Activated T-cell treated with anti-CD3 and anti-CD28 coated beads, Interleukin-2, amount 50 U/mL, for 72 hours (primary cell): Measurements from ENCODE around the gene NCLN. TPM values are rescaled to one million over a fixed set of nuclear protein-coding genes. Genes with fewer than 3 reads are reported as not detected.

Source experiments
- ATAC-seq, 2 donors: fragments of 150-1000 bp; cut with Tn5 transposase; replicated peaks in 1 of 2; 2 replicates each; pipeline ENCODE4 v1.10.0; 2021; ENCODE audit warnings: moderate library complexity in 2 of 2, mild to moderate bottlenecking in 1 of 2
- DNase-seq, 2 donors: peaks; one replicate each; pipeline ENCODE4 v3.0.0; 2021 to 2022; ENCODE audit warnings: mixed read lengths in 1 of 2
- H3K27ac Mint-ChIP-seq: one replicate; pipeline ENCODE4 v1.8.0; 2022; ENCODE audit warnings: mild to moderate bottlenecking, moderate library complexity, mixed read lengths
- H3K27me3 Mint-ChIP-seq: one replicate; pipeline ENCODE4 v1.8.0; 2022; ENCODE audit warnings: low read depth, mixed read lengths
- H3K36me3 Mint-ChIP-seq, 2 donors: one replicate each; pipeline ENCODE4 v1.8.0; 2022; ENCODE audit warnings: mixed read lengths in 2 of 2, mild to moderate bottlenecking in 1 of 2; ENCODE audit not compliant: insufficient read depth in 2 of 2
- H3K4me1 Mint-ChIP-seq: one replicate; pipeline ENCODE4 v1.8.0; 2022; ENCODE audit warnings: low read depth, mixed read lengths
- H3K4me3 Mint-ChIP-seq, 2 donors: one replicate each; pipeline ENCODE4 v1.8.0; 2022; ENCODE audit warnings: mild to moderate bottlenecking in 2 of 2, mixed read lengths in 2 of 2, moderate library complexity in 2 of 2
- H3K9me3 Mint-ChIP-seq, 2 donors: one replicate each; pipeline ENCODE4 v1.8.0; 2022; ENCODE audit warnings: mixed read lengths in 2 of 2
- total RNA-seq, 2 donors: library from RNA; stranded (reverse); gene quantifications; one replicate each; pipeline ENCODE4 v1.2.3, GENCODE V29; 2022

Gene NCLN
- total RNA-seq, 2 donors from 2014 or later: 35.0 to 38.7 TPM

GRCh38 chr19:3179739-3180293 is 5.9 kb upstream of the NCLN start:
- no peaks in the 10 kb centered on the region for H3K27me3 Mint-ChIP-seq
- peaks cover 48% of the 10 kb centered on the region for H3K4me1 Mint-ChIP-seq
- DNase-seq (peak; percentile 52 to 53), ATAC-seq (peak; percentile 43 to 47)
- peaks cover 5 to 13% of the 10 kb centered on the region in 2 donors for H3K36me3 Mint-ChIP-seq
- H3K27ac Mint-ChIP-seq: peak overlapping the region; percentile 94
- H3K4me3 Mint-ChIP-seq: peak overlapping the region; percentile 93
- no peaks in the 10 kb centered on the region for H3K9me3 Mint-ChIP-seq

GRCh38 chr19:3183721-3184641 is 1.7 kb upstream of the NCLN start:
- no peak for ATAC-seq
- Mint-ChIP-seq H3K27me3 (no peaks in the 10 kb centered on the region), H3K36me3 (peaks cover 5 to 13% of the 10 kb centered on the region in 2 donors), H3K4me3 (peak overlapping the region; percentile 96 to 99), H3K9me3 (no peaks in the 10 kb centered on the region), H3K27ac (peak overlapping the region; percentile 97), H3K4me1 (peaks cover 65% of the 10 kb centered on the region)
- DNase-seq: no peak

- peaks cover 68% of the 10 kb centered on the region for H3K4me1 Mint-ChIP-seq
- peaks cover 3 to 6% of the 10 kb centered on the region in 2 donors for H3K36me3 Mint-ChIP-seq
- ATAC-seq (peak; percentile 39 to 45), DNase-seq (peak; percentile 66 to 72)
- H3K27me3 Mint-ChIP-seq: no peaks in the 10 kb centered on the region
- H3K4me3 Mint-ChIP-seq: peak overlapping the region; percentile 96 to 99
- H3K9me3 Mint-ChIP-seq: no peaks in the 10 kb centered on the region
- H3K27ac Mint-ChIP-seq: peak overlapping the region; percentile 97
These were observed 776 bp upstream of the NCLN start for GRCh38 chr19:3184847-3185460.

GRCh38 chr19:3186160-3186688 is 494 bp downstream of the NCLN start:
- Mint-ChIP-seq H3K36me3 (peaks cover 1 to 2% of the 10 kb centered on the region in 2 donors), H3K4me1 (peaks cover 68% of the 10 kb centered on the region), H3K4me3 (peak overlapping the region; percentile 95 to 99), H3K9me3 (no peaks in the 10 kb centered on the region), H3K27me3 (no peaks in the 10 kb centered on the region), H3K27ac (peak overlapping the region; percentile 58)
- ATAC-seq: no peak
- DNase-seq: peak in 1 of 2 donors; percentile 28

GRCh38 chr19:3186891-3187661 is 1.3 kb downstream of the NCLN start:
- no peaks in the 10 kb centered on the region for H3K9me3 Mint-ChIP-seq
- H3K27me3 Mint-ChIP-seq: no peaks in the 10 kb centered on the region
- peak overlapping the region; percentile 79 for H3K27ac Mint-ChIP-seq
- DNase-seq (no peak), ATAC-seq (no peak)
- H3K4me3 Mint-ChIP-seq: peak overlapping the region; percentile 95 to 99
- peaks cover 62% of the 10 kb centered on the region for H3K4me1 Mint-ChIP-seq
- peaks cover 1 to 2% of the 10 kb centered on the region in 2 donors for H3K36me3 Mint-ChIP-seq

GRCh38 chr19:3187662-3188511 is 2.2 kb downstream of the NCLN start:
- ATAC-seq (no peak), DNase-seq (no peak)
- H3K9me3 Mint-ChIP-seq: no peaks in the 10 kb centered on the region
- H3K4me3 Mint-ChIP-seq: peak overlapping the region; percentile 95 to 99
- H3K36me3 Mint-ChIP-seq: peaks cover 1 to 2% of the 10 kb centered on the region in 2 donors
- H3K4me1 Mint-ChIP-seq: peaks cover 57% of the 10 kb centered on the region
- H3K27me3 Mint-ChIP-seq: no peaks in the 10 kb centered on the region
- no peak overlapping the region for H3K27ac Mint-ChIP-seq

- Mint-ChIP-seq H3K27ac (no peak overlapping the region), H3K36me3 (peaks cover 1 to 4% of the 10 kb centered on the region in 2 donors), H3K4me1 (peaks cover 46% of the 10 kb centered on the region), H3K4me3 (peak overlapping the region; percentile 95 to 99), H3K9me3 (no peaks in the 10 kb centered on the region), H3K27me3 (no peaks in the 10 kb centered on the region)
- no peak for ATAC-seq
- DNase-seq: no peak
These were observed 3.2 kb downstream of the NCLN start for GRCh38 chr19:3188627-3189596.

- no peak for ATAC-seq
- no peak for DNase-seq
- no peak overlapping the region for H3K27ac Mint-ChIP-seq
- no peaks in the 10 kb centered on the region for H3K9me3 Mint-ChIP-seq
- H3K4me3 Mint-ChIP-seq: no peak overlapping the region
- no peaks in the 10 kb centered on the region for H3K27me3 Mint-ChIP-seq
- H3K4me1 Mint-ChIP-seq: peaks cover 37% of the 10 kb centered on the region
- peaks cover 1 to 4% of the 10 kb centered on the region in 2 donors for H3K36me3 Mint-ChIP-seq
These were observed 4.2 kb downstream of the NCLN start for GRCh38 chr19:3189702-3190469.

GRCh38 chr19:3190470-3190770 is 4.7 kb downstream of the NCLN start:
- no peak for ATAC-seq
- H3K27me3 Mint-ChIP-seq: no peaks in the 10 kb centered on the region
- peaks cover under 1 to 4% of the 10 kb centered on the region in 2 donors for H3K36me3 Mint-ChIP-seq
- H3K27ac Mint-ChIP-seq: no peak overlapping the region
- no peaks in the 10 kb centered on the region for H3K9me3 Mint-ChIP-seq
- peaks cover 31% of the 10 kb centered on the region for H3K4me1 Mint-ChIP-seq
- H3K4me3 Mint-ChIP-seq: no peak overlapping the region
- no peak for DNase-seq

- Mint-ChIP-seq H3K9me3 (no peaks in the 10 kb centered on the region), H3K4me3 (no peak overlapping the region), H3K36me3 (peaks cover 0 to 4% of the 10 kb centered on the region in 2 donors), H3K27ac (no peak overlapping the region), H3K4me1 (peaks cover 29% of the 10 kb centered on the region), H3K27me3 (no peaks in the 10 kb centered on the region)
- DNase-seq (no peak), ATAC-seq (no peak)
These were observed 5.4 kb downstream of the NCLN start for GRCh38 chr19:3190921-3191805.
